GM20431 (cell line): ENCODE measurements around the gene ANAPC15.

ENCODE experiments used
- in situ Hi-C: fragments of 300-500 bp; cut with MseI, MboI; formaldehyde crosslinking; loops from one replicate; pipeline ENCODE4 v1.15.0; 2020; ENCODE audit warnings: low sequenced_read_pairs; ENCODE audit not compliant: unreplicated experiment

ANAPC15 gene

DNA sequence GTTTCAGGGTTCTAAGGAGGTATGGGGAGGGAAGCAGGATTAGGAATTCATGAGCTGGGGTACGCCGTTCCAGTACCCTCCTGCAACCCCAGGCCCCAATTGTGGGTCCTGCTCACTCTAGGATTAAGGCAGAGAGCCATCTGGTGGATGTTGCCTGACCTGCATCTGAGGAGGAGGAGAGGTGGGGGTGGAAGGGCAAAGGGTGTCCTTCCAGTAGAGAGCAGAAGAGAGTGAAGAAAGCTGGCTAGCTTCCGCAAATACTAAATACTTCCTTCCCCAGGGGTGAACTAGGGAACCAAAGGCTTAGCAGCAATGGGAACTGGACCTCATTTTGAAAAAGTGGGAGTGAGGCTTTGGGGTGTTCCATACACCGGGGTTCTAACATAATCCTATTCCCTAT lies 21.2 kb downstream of the ANAPC15 start:
- in situ Hi-C loops = loop anchor here (10.0 kb wide), 1 partner anchor 56 kb away; no protein-coding TSS in a partner anchor

DNA sequence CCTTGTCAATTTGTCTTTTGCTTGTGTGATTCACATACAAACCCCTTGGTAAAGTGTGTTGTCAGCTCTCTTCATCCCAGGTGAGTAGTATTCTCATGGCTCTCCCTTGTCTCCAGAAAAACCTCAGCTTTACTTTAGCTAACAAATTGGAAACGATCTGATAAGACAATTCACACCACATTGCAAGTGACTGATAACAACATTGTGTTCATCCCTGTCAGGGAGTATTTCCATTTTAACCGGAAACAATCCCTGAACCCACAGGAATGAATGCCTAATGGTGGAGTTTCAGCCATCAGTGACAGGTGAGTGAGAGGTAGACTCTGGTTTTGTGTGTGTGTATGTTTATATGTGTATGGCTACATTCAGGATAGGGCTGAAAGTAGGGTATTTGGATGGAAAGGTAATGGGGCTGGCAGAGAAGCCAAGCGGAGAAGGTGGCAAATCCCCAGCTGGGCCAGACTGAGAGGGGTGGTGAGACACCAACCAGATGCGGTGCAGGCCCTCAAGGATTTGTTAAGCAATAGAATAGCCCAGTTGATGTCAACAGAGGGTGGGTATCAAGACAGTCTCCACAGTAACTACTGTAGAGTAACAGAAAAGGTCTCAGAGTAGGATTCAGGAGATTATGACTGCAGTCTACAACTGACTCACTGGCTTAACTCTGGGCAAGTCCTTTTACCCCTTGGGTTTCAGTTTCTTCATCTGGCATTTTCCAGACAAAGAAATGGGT lies 24.3 kb downstream of the ANAPC15 start:
- in situ Hi-C loops = no loop called here

DNA sequence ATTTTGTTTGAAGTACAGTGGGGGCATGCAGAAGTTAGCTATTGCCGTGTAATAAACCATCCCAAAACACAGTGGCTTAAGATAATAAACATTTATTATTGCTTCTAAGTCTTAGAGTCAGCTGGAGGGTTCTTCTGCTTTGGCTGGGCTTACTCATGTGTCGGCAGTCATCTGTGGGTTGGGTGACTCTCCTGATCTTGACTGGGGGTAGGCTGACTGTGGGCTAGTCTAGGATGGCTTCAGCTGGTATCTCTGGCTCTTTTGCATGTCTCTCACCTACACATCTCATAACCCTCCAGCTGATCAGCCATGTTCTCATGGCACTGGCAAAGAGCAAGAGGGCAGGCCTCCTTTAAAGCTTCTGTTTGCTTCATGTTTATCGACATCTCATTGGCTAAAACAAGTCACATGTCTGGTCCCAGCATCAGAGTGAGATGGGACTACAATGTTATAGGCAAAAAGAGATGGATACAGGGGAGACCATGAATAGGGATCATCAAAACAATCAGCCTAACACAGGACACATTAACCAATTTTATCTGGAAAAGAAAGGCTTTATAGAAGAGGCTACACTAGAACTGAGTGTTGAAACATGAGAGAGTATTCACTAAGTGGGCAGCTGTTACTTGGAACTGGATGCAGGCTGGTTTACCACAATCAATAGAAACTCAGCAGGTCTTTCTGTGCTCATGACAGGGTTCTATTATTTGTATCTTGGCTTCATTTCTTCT lies 26.7 kb downstream of the ANAPC15 start:
- in situ Hi-C loops = no loop called here

DNA sequence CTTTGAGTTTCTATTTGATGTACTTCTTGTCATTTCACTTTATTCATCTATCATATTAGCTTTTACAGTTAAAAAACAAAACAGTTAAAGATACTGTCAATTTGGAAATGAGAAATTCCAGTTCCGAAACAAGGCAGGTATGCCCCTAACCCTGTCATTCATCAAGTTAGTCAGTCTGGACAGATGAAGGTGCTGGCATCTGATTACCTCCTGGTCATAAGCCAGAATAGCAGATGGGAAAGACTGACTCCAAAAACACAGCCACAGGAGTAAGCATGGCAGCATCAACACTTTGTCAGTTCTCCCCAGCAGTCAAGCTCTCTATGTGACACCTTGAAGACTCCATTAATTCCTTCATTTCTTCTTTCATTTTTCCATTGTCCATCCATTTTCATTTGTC lies 27.5 kb downstream of the ANAPC15 start:
- in situ Hi-C loops = no loop called here

DNA sequence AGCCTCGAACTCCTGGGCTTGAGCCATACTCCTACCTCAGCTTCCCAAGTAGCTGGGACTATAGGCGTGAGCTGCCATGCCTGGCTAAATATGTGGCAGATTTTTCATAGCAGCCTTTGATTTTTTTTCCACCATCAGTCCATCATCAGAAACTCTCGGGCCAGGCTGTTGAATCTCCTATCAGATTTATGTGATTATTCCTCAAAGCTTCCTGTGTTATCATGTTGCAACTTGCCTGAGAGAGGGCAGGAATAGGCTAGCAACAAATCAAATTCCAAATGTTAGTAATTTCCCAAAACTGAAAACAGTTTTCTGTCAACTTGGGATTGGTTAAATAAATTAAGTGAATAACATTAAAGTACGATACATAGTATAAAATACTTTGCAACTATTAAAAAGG lies 28.4 kb downstream of the ANAPC15 start:
- in situ Hi-C loops = no loop called here

DNA sequence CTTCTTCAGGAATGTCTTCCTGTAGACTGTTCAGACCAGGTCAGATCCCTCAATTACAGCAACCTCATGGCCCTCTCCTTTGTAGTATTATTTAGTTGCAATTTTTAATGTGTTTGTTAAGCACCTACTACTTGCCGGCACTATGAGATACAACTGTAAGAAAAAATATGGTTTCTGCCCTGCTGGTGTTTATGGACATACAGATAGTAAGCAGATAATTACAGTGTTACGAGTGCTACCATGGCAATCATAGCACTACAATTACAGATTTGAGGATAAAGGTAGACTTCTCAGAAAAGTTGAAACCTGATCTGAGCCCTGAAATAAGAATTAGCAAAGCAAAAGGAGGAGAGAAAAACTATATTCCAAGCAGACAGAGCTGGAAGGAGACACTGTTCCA lies 29.1 kb downstream of the ANAPC15 start:
- in situ Hi-C loops = no loop called here

DNA sequence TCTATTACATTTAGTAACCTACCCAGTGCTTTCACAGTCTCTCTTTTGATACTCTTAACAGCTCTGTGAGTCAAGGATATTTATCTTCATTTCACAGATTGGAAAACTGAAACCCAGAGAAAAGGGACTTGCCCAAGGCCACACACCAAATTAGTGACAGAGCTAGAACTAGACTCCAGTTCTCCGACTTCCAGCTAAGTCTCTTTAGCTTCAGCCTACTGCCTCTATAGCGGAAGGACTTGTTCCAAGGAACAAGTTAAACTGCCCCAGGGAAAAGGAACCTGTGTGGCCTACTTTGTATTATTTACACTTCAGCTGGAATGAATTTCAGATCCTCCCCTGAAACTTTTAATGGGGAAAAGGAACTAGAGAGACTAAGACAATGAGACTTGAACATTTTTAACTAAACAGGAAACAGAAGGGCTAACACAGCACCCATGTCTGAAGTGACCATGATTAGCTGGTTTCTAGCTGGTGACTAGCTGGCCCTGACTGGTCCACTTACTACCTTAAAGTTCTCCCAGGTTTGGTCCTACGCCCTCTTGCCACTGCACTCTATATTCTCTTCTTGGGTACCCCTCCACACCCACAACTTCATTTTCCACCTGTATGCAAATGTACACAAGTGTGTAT lies 30.6 kb downstream of the ANAPC15 start:
- in situ Hi-C loops = no loop called here

DNA sequence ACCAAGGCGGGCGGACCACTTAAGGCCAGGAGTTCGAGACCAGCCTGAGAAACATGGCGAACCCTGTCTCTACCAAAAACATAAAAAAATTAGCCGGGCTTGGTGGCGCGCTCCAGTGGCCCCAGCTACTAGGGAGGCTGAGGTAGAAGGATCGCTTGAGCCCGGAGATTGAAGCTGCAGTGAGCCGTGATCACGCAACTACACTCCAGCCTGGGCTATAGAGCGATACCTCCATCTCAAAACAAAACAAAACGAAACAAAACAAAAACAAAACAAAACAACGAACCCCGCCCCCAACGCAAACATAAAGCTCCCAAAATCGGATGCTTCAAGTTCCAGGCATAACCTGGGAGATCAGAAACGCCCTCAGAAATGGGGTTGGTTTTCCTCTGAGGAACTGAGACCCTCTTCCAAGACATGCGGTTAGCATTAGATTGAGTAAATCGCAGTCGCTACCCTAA lies 31.3 kb downstream of the ANAPC15 start:
- in situ Hi-C loops = no loop called here

DNA sequence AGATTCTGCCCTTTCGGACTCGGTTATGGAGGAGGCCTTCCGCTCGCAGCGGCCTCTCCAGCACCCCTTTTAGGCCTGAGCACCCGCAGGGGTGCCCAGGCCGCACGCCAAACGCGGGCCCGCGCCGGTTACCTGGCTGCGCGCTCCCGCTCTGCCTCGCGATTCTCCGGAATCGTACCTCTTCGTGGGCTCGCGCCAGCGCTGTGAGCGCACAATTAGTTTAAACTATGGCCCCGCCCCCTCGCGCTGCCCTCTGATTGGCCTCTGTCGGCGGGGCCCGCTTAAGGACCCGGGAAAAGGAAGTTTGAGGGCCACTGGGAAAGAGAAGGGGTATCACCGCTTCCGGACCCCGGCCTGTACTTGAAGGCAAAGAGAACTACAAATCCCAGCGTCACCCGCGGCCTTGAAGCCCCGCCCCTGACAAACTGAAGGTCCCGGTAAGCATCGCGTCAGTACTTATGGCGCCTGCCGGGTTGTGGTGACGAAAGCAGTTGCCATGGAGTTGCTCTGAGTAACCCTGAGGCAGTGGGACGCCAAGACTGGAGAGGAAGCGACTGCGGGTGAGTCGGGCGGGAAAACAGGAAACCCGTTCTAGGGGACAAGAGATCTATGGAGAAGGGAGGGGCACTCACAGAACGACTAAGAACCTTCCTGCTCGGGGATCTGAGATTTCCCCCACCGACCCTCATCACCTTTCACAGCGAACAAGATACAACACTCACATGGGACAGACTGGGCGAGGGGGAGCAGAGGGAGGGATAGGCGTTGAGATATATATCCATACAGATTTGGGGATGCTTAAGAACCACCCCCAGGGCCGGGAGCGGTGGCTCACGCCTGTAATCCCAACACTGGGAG lies 31.9 kb downstream of the ANAPC15 start, which contains the start of the genes LRRC51 and NUMA1:
LRRC51 (plus strand) TSS at position 525 of the 858 bp plus-strand sequence. CDS start 8,234 bp downstream, outside the sequence.
NUMA1 (minus strand) TSS at position 217 of the 858 bp plus-strand sequence. CDS start 44,599 bp downstream, outside the sequence.
- in situ Hi-C loops = no loop called here

DNA sequence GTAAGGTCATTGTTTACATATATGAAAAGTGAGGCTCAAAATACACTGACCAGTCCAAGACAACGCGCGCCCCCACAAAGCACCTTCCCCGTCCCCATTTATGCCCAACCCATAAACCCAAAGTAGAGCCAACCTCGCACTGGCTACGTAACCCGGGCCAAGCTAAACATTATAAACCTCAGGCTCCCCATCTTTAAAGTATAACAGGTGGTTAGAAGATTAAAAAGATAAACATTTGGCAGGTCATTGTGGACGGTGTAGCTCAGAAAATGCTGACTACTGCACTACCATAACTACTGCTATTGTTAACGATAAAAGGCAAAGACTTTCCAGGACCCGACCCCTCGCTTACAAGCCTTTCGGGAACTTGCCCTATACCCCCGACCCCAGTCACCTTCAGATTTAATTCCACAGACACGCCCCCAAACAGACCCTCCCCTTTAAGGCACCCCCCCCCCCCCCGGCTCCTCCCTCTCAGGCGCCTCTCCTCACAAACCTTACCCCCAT lies 32.6 kb downstream of the ANAPC15 start:
- in situ Hi-C loops = no loop called here

DNA sequence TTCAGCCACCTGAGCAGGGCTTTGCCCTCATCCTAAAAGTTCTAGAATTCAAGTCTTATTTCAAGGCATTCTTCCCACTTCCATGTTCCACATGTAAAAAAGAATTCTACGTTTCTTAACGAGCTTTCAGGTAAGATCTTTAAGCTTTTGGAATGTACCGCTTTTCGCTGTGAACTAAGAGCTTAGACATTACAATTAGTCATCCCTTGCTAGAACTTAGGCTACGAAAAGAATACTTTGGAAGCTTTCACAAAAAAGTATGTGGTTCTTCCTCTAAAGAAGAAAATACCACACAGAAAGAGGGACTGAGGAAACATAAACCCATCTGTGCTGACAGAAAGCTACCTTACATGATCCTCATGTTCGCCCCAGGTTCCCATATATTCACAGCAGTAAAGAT lies 34.0 kb downstream of the ANAPC15 start:
- in situ Hi-C loops = no loop called here

DNA sequence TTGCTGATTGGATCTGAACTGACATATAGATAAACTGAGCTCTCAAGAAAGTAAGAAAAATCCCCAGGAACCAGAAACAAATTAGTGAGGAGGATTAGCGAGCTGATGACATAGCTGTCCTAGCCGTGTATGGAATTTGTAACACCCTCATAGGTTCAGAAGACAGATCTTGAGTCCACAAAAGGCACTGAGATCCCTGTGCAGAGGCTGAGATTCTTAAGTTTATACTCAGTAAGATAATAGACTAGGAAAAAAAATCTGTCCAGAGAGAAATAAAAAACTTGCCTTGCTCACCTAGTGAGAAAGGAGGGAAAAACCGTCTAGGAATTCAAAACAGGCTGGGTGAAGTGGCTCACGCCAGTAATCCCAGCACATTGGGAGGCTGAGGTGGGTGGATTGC lies 36.7 kb downstream of the ANAPC15 start:
- in situ Hi-C loops = no loop called here

DNA sequence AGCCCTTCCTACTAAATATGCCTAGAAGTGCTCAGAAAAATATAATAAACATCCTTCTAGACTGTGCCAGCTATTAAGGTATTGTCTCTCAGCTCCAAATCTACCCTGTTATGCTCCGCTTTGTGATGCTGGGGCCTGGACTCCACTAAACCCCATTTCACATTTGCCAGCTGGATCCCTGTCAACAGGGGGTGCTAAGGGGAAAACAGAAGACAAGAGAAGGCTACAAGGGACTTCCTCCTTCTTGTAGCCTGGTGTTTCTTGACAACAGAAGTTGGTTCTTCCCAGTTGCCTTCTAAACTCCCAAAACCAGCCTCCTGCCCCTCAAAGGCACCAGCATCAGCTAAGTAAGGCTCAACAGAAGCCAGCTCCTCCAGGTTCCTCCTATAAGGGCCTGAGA lies 37.4 kb downstream of the ANAPC15 start:
- in situ Hi-C loops = no loop called here

DNA sequence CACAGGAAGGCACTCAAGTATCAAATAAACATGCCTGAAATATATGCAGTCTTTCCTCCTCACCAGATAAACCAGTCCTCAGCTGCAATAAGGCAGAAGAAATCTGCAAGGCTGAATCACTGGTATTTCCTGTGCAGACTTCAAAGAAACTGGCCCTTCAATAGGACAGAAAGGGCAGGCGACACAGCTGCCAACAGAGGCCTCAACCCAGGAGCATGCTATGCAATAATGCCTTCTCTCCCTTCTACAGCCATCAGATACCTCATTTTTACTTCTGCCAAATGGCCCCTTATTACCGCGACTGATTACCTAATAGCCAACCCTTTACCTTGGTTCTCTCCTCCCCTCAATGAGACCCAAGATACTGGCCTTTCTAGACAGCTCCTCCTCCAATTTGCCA lies 40.1 kb downstream of the ANAPC15 start:
- in situ Hi-C loops = no loop called here

DNA sequence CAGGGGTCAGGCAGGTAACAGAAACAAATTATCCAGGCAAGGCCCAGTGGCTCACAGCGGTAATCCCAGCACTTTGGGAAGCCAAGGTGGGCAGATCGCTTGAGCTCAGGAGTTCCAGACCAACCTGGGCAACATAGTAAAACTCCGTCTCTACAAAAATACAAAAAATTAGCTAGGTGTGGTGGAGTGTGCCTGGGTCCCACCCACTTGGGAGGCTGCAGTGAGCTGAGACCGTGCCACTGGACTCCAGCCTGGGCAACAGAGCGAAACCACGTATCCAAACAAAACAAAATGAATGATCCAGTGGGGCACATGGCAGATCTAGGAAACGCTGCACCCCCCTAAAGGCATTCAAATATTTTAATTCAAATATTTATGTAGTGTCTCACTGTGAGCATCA lies 42.0 kb downstream of the ANAPC15 start:
- in situ Hi-C loops = no loop called here

DNA sequence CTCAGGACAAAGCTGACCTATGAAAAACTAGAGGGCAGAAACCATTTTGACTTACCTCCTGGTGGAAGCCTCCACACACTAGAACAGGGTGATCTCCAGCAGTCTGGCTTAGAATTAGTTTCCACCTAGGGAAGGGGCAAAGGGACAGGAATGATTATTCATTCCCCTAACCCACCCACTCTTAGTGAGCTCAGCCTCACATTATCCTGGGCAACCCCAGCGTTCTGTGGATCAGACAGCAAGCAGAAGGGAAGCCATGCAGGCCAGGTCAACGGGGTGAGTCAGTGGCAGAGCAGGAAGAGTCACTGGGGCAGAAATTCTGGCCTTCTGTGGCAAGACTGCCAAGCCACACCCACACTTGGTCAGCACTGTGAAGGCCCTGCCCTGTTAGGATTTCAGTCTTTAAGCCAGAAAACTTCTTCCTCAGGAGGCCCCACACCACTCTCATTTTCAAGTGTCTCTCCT lies 42.7 kb downstream of the ANAPC15 start:
- in situ Hi-C loops = no loop called here

DNA sequence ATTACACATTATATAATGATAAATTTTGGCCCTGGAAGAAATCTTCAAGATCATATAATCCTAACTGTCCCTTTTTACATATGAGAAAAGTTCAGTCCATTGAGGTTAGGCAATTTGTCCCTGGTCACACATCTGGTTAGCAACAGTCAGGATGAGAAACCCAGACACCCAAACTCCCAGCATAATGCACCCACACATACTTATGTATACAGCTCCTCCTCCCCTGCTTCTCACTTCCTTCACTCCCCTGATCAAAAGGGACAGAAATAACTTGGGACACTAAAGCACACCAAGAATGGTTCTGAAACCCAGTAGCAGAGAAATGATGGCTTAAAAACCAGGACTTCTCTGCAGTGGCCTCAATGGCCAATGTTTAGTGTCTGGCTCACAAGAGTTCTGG lies 43.3 kb downstream of the ANAPC15 start:
- in situ Hi-C loops = no loop called here

DNA sequence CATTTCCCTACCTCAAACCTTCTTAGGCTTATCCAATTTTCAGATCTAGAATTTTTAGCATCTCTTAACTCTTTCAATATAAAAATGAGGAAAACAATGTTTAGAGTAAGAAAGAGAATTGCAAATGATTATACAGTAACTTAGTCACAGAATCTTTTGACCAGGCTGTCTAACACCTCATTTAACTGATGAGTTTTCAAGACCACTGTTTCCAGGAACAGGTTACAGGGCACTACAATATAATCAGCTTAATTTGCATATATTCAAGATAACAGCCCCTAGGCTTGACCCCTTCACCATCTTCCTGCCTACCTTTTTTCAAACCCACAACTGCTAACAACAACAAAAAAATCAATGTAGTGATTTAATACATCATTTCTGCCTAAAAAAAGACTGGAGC lies 44.8 kb downstream of the ANAPC15 start:
- in situ Hi-C loops = no loop called here

DNA sequence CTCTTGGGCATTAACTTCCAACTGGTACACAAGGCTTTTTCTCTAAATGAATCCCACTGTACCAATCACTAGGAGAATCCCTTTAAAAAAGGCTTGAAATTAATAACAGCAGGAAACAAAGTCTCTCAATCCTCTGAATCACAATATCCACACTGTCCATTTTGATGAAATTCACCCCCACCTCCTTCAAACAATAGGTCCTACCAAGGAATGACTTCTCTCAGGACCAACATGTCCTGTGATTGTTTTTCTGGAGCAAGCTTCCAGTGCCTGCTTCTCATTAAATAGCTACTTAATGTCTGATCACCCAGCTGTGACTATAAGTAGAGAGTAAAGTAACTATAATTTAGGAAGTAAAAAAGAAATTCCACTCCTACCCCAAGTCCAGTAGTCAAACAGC lies 45.2 kb downstream of the ANAPC15 start:
- in situ Hi-C loops = no loop called here

DNA sequence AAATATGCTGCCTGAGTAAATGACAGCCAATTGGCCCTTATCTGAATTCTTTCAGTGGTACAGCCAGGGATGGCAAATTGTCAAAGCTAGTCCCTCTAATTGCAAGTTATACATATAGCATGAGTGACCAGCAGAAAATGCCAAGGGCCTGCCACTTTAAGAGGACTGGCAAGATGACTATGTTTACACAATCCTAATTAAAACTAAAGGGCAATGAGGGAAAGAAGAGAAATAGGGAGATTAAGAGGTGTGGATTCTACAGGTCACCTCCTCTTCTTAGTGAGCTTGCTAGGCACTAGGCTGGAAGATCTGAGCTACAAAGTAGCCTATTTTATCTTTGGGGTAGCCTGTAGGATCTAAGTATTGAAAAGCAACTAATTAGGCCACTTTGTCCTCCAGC lies 45.6 kb downstream of the ANAPC15 start:
- in situ Hi-C loops = no loop called here
